NOMO-1 treated with DMSO at 0.1 percent for 48 hours (cell line): ENCODE measurements around the gene ADGRV1.
A peak's percentile ranks its signal among the peaks of the same experiment; 100 is the strongest.

ENCODE experiments used
- DNase-seq: peaks from one replicate; lab custom pipeline; 2025; ENCODE audit not compliant: unreplicated experiment; lab: John Stamatoyannopoulos, UW

ADGRV1 gene

GRCh38 chr5:90558344-90559192 is at the start of gene ADGRV1:
TSS of gene ADGRV1 (plus strand) at chr5:90558797. CDS start at chr5:90558896, 99 bp downstream.
- no peak for DNase-seq

- no peak for DNase-seq
Observed at GRCh38 chr5:90510438-90510837, 48.2 kb upstream of the ADGRV1 start.

GRCh38 chr5:90514520-90514919 is 44.1 kb upstream of the ADGRV1 start:
- DNase-seq = no peak

GRCh38 chr5:90518661-90519060 is 39.9 kb upstream of the ADGRV1 start:
- no peak for DNase-seq

- DNase-seq = no peak
Observed at GRCh38 chr5:90519081-90519480, 39.5 kb upstream of the ADGRV1 start.

GRCh38 chr5:90528601-90529193 is 29.9 kb upstream of the ADGRV1 start:
- DNase-seq = no peak

GRCh38 chr5:90529194-90529938 is 29.2 kb upstream of the ADGRV1 start, which contains the start of gene LYSMD3:
TSS of gene LYSMD3 (minus strand) at chr5:90529584. CDS start at chr5:90525289, 4,295 bp downstream.
- peak; percentile 95 for DNase-seq

- DNase-seq = peak; percentile 66
Observed at GRCh38 chr5:90529939-90530677, 28.5 kb upstream of the ADGRV1 start.

GRCh38 chr5:90530736-90531487 is 27.7 kb upstream of the ADGRV1 start:
- no peak for DNase-seq

GRCh38 chr5:90533794-90534193 is 24.8 kb upstream of the ADGRV1 start:
- DNase-seq = no peak

- no peak for DNase-seq
Observed at GRCh38 chr5:90534922-90535321, 23.7 kb upstream of the ADGRV1 start.

- no peak for DNase-seq
Observed at GRCh38 chr5:90542827-90543519, 15.6 kb upstream of the ADGRV1 start.

- DNase-seq = no peak
Observed at GRCh38 chr5:90545511-90545910, 13.1 kb upstream of the ADGRV1 start.

- DNase-seq = no peak
Observed at GRCh38 chr5:90546216-90546837, 12.3 kb upstream of the ADGRV1 start.

GRCh38 chr5:90547072-90547536 is 11.5 kb upstream of the ADGRV1 start:
- DNase-seq = no peak

GRCh38 chr5:90548069-90548593 is 10.5 kb upstream of the ADGRV1 start:
- DNase-seq = no peak

- DNase-seq = no peak
Observed at GRCh38 chr5:90549223-90549622, 9.4 kb upstream of the ADGRV1 start.

GRCh38 chr5:90549729-90550275 is 8.8 kb upstream of the ADGRV1 start:
- peak; percentile 61 for DNase-seq

- DNase-seq = peak; percentile 42
Observed at GRCh38 chr5:90550963-90551362, 7.6 kb upstream of the ADGRV1 start.
